ENCODE measurements around the gene TUT1. TPM values are rescaled to one million over a fixed set of nuclear protein-coding genes. Genes with fewer than 3 reads are reported as not detected.
"Not testable (repeated sequence)": the region's sequence is repeated elsewhere in the genome, so short reads cannot be mapped to it uniquely, and the experiment has no call there.

Gene TUT1
- total RNA-seq, 2 experiments from 2014 or later: 24.7 to 29.6 TPM

- Mint-ChIP-seq H3K4me3 (peak overlapping the region; percentile 94), H3K27ac (peak overlapping the region; percentile 48), H3K36me3 (peaks cover 51% of the 10 kb centered on the region), H3K4me1 (peaks cover 66% of the 10 kb centered on the region)
- CTCF ChIA-PET: interaction anchor here (1.2 to 7.3 kb wide), 5 partner anchors 12 to 177 kb away, joined by 4 to 60 read pairs (median 44); partner anchors contain the start of gene TUT1
- not testable (repeated sequence) for DNase-seq; ATAC-seq; H3K9me3 Mint-ChIP-seq (ENCODE audit: low read depth); H3K27me3 Mint-ChIP-seq
These were observed 19.8 kb downstream of the TUT1 start for GRCh38 chr11:62571493-62571892.

GRCh38 chr11:62570903-62571302, 20.4 kb downstream of the TUT1 start:
- not testable (repeated sequence) for DNase-seq; H3K9me3 Mint-ChIP-seq (ENCODE audit: low read depth); ATAC-seq; H3K27me3 Mint-ChIP-seq
- Mint-ChIP-seq H3K36me3 (peaks cover 56% of the 10 kb centered on the region), H3K4me1 (peaks cover 72% of the 10 kb centered on the region), H3K4me3 (peak overlapping the region; percentile 28), H3K27ac (peak overlapping the region; percentile 48)
- CTCF ChIA-PET: interaction anchor here (1.0 to 7.3 kb wide), 7 partner anchors 12 to 191 kb away, joined by 4 to 60 read pairs (median 9); partner anchors contain the start of gene TUT1

GRCh38 chr11:62569611-62570010, 21.7 kb downstream of the TUT1 start:
- H3K36me3 Mint-ChIP-seq: peaks cover 58% of the 10 kb centered on the region
- CTCF ChIA-PET: interaction anchor here (1.1 to 7.3 kb wide), 6 partner anchors 10 to 175 kb away, joined by 4 to 60 read pairs (median 26); no protein-coding TSS in a partner anchor
- H3K4me3 Mint-ChIP-seq: no peak overlapping the region
- no peaks in the 10 kb centered on the region for H3K9me3 Mint-ChIP-seq (ENCODE audit: low read depth)
- H3K4me1 Mint-ChIP-seq: peaks cover 67% of the 10 kb centered on the region
- H3K27ac Mint-ChIP-seq: peak overlapping the region; percentile 57
- no peaks in the 10 kb centered on the region for H3K27me3 Mint-ChIP-seq
- DNase-seq (no peak), ATAC-seq (no peak)

- no peaks in the 10 kb centered on the region for H3K27me3 Mint-ChIP-seq
- peak overlapping the region; percentile 86 for H3K27ac Mint-ChIP-seq
- H3K4me1 Mint-ChIP-seq: peaks cover 67% of the 10 kb centered on the region
- ATAC-seq (peak; percentile 54), DNase-seq (no peak)
- H3K9me3 Mint-ChIP-seq (ENCODE audit: low read depth): no peaks in the 10 kb centered on the region
- CTCF ChIA-PET: interaction anchor here (1.0 to 7.3 kb wide), 6 partner anchors 10 to 172 kb away, joined by 3 to 47 read pairs (median 8); no protein-coding TSS in a partner anchor
- H3K4me3 Mint-ChIP-seq: no peak overlapping the region
- peaks cover 57% of the 10 kb centered on the region for H3K36me3 Mint-ChIP-seq
These were observed 24.2 kb downstream of the TUT1 start for GRCh38 chr11:62567018-62567633.

GRCh38 chr11:62566247-62566646, 25.1 kb downstream of the TUT1 start:
- CTCF ChIA-PET: interaction anchor here (0.6 to 7.3 kb wide), 9 partner anchors 9 to 173 kb away, joined by 3 to 47 read pairs (median 5); partner anchors contain the start of gene TUT1
- DNase-seq: no peak
- no peak overlapping the region for H3K4me3 Mint-ChIP-seq
- peaks cover 54% of the 10 kb centered on the region for H3K36me3 Mint-ChIP-seq
- no peak for ATAC-seq
- peak overlapping the region; percentile 61 for H3K27ac Mint-ChIP-seq
- H3K9me3 Mint-ChIP-seq (ENCODE audit: low read depth): no peaks in the 10 kb centered on the region
- peaks cover 64% of the 10 kb centered on the region for H3K4me1 Mint-ChIP-seq
- no peaks in the 10 kb centered on the region for H3K27me3 Mint-ChIP-seq

- no peaks in the 10 kb centered on the region for H3K27me3 Mint-ChIP-seq
- peaks cover 66% of the 10 kb centered on the region for H3K4me1 Mint-ChIP-seq
- DNase-seq (no peak), ATAC-seq (no peak)
- H3K36me3 Mint-ChIP-seq: peaks cover 56% of the 10 kb centered on the region
- peak overlapping the region; percentile 14 for H3K27ac Mint-ChIP-seq
- H3K9me3 Mint-ChIP-seq (ENCODE audit: low read depth): no peaks in the 10 kb centered on the region
- H3K4me3 Mint-ChIP-seq: no peak overlapping the region
- CTCF ChIA-PET: interaction anchor here (1.3 to 7.3 kb wide), 6 partner anchors 14 to 170 kb away, joined by 3 to 47 read pairs (median 8); partner anchors contain the start of gene TUT1
These were observed 26.1 kb downstream of the TUT1 start for GRCh38 chr11:62565100-62565802.

- not testable (repeated sequence) for DNase-seq; H3K9me3 Mint-ChIP-seq (ENCODE audit: low read depth); H3K4me3 Mint-ChIP-seq; H3K27me3 Mint-ChIP-seq; ATAC-seq
- Mint-ChIP-seq H3K4me1 (peaks cover 73% of the 10 kb centered on the region), H3K36me3 (peaks cover 55% of the 10 kb centered on the region), H3K27ac (peak overlapping the region; percentile 71)
- CTCF ChIA-PET: interaction anchor here (1.3 to 12.5 kb wide), 9 partner anchors 10 to 166 kb away, joined by 3 to 354 read pairs (median 16); partner anchors contain the start of genes AHNAK and EEF1G
These were observed 29.6 kb downstream of the TUT1 start for GRCh38 chr11:62561677-62562230.

- Mint-ChIP-seq H3K4me3 (no peak overlapping the region), H3K4me1 (peaks cover 74% of the 10 kb centered on the region), H3K36me3 (peaks cover 46% of the 10 kb centered on the region), H3K27me3 (peaks cover 2% of the 10 kb centered on the region), H3K9me3 (ENCODE audit: low read depth) (no peaks in the 10 kb centered on the region), H3K27ac (peak overlapping the region; percentile 86)
- CTCF ChIA-PET: interaction anchor here (1.0 to 12.5 kb wide), 20 partner anchors 9 to 300 kb away, joined by 3 to 354 read pairs (median 5); partner anchors contain the start of genes AHNAK, EEF1G, SCGB1A1 and TUT1
- ATAC-seq (no peak), DNase-seq (peak; percentile 87)
These were observed 30.7 kb downstream of the TUT1 start for GRCh38 chr11:62560566-62561103.

GRCh38 chr11:62559626-62560025, 31.7 kb downstream of the TUT1 start:
- not testable (repeated sequence) for H3K27me3 Mint-ChIP-seq; H3K4me3 Mint-ChIP-seq; H3K9me3 Mint-ChIP-seq (ENCODE audit: low read depth); ATAC-seq; DNase-seq
- Mint-ChIP-seq H3K27ac (peak overlapping the region; percentile 86), H3K4me1 (peaks cover 80% of the 10 kb centered on the region), H3K36me3 (peaks cover 44% of the 10 kb centered on the region)
- CTCF ChIA-PET: interaction anchor here (0.6 to 12.5 kb wide), 16 partner anchors 8 to 170 kb away, joined by 3 to 354 read pairs (median 5); partner anchors contain the start of genes AHNAK, EEF1G and TUT1

- ATAC-seq (no peak), DNase-seq (no peak)
- CTCF ChIA-PET: interaction anchor here (0.6 to 12.5 kb wide), 13 partner anchors 8 to 227 kb away, joined by 3 to 354 read pairs (median 5); partner anchors contain the start of genes AHNAK, EEF1G and TUT1
- Mint-ChIP-seq H3K4me3 (peak overlapping the region; percentile 19), H3K36me3 (peaks cover 44% of the 10 kb centered on the region), H3K4me1 (peaks cover 84% of the 10 kb centered on the region), H3K27me3 (peaks cover 2% of the 10 kb centered on the region), H3K9me3 (ENCODE audit: low read depth) (no peaks in the 10 kb centered on the region), H3K27ac (peak overlapping the region; percentile 86)
These were observed 32.1 kb downstream of the TUT1 start for GRCh38 chr11:62559204-62559603.

GRCh38 chr11:62558669-62559068, 32.7 kb downstream of the TUT1 start:
- DNase-seq (no peak), ATAC-seq (no peak)
- H3K4me3 Mint-ChIP-seq: peak overlapping the region; percentile 48
- H3K36me3 Mint-ChIP-seq: peaks cover 41% of the 10 kb centered on the region
- H3K27me3 Mint-ChIP-seq: peaks cover 2% of the 10 kb centered on the region
- peaks cover 86% of the 10 kb centered on the region for H3K4me1 Mint-ChIP-seq
- CTCF ChIA-PET: interaction anchor here (0.6 to 12.5 kb wide), 11 partner anchors 13 to 228 kb away, joined by 3 to 354 read pairs (median 6); partner anchors contain the start of genes AHNAK, EEF1G and TUT1
- H3K9me3 Mint-ChIP-seq (ENCODE audit: low read depth): no peaks in the 10 kb centered on the region
- H3K27ac Mint-ChIP-seq: peak overlapping the region; percentile 96

GRCh38 chr11:62556875-62557631, 34.3 kb downstream of the TUT1 start:
- DNase-seq (peak; percentile 95), ATAC-seq (peak; percentile 43)
- Mint-ChIP-seq H3K27me3 (peaks cover 2% of the 10 kb centered on the region), H3K27ac (peak overlapping the region; percentile 96), H3K9me3 (ENCODE audit: low read depth) (no peaks in the 10 kb centered on the region), H3K4me1 (peaks cover 94% of the 10 kb centered on the region), H3K4me3 (peak overlapping the region; percentile 65), H3K36me3 (peaks cover 35% of the 10 kb centered on the region)
- CTCF ChIA-PET: interaction anchor here (0.6 to 12.5 kb wide), 16 partner anchors 10 to 321 kb away, joined by 3 to 354 read pairs (median 4); partner anchors contain the start of genes AHNAK, EEF1G, EML3 and LBHD1

Measured in activated CD8-positive, alpha-beta memory T cell treated with anti-CD3 and anti-CD28 coated beads, Interleukin-2, amount 10 ng/mL, durations not matched to agents 7 days and 5 days (primary cell).